NCI-H526 treated with DMSO at 0.1 percent for 48 hours (cell line): ENCODE results near the gene CRB3.
A peak's percentile ranks its signal among the peaks of the same experiment; 100 is the strongest.

Experiments
- DNase-seq: peaks from one replicate; lab custom pipeline; 2025; lab: John Stamatoyannopoulos, UW

The CRB3 gene

DNA sequence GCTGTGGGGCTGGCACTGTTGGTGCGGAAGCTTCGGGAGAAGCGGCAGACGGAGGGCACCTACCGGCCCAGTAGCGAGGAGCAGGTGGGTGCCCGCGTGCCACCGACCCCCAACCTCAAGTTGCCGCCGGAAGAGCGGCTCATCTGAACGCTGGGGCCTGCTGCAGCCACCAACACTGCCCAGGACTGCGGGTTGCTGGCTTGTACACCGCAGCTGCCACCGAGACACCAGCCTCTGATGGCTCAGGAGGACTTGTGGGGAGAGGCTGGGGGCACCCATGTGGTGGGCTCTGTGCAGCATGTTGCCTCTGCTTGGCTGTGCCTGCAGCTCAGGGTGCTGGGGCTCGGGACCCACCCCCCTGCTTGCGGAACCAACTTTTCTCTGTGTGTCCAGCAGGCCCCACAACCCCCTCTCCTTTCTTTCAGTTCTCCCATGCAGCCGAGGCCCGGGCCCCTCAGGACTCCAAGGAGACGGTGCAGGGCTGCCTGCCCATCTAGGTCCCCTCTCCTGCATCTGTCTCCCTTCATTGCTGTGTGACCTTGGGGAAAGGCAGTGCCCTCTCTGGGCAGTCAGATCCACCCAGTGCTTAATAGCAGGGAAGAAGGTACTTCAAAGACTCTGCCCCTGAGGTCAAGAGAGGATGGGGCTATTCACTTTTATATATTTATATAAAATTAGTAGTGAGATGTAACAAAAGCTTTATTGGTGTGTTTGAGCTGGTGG lies 2.6 kb downstream of the CRB3 start:
- no peak for DNase-seq

DNA sequence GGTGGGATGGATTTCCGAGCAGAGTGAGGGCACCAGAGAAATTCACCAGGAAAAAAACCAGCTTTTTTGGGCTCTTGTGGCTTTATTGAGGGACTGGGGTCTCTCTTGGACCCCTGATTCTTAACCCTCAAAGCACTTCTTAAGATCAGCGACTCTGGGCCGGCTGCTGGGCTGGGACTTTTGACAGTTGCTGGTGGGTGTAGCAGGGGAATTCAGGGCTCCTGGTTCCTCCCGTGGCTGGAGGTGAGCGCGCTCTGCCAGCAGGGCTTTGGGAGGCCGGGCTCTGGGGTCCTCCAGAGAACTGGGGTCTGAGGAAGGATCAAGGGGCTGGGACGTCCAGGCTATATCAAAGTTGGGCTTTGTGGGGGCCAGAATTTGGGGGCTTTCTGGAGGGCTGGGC lies 3.3 kb downstream of the CRB3 start:
- DNase-seq, result no peak

- no peak for DNase-seq
Measured at GRCh38 chr19:6470173-6470572, 6.1 kb downstream of the CRB3 start.

GRCh38 chr19:6471076-6471475 lies 7.0 kb downstream of the CRB3 start:
- no peak for DNase-seq

- DNase-seq, result no peak
Measured at GRCh38 chr19:6472713-6473112, 8.6 kb downstream of the CRB3 start.

DNA sequence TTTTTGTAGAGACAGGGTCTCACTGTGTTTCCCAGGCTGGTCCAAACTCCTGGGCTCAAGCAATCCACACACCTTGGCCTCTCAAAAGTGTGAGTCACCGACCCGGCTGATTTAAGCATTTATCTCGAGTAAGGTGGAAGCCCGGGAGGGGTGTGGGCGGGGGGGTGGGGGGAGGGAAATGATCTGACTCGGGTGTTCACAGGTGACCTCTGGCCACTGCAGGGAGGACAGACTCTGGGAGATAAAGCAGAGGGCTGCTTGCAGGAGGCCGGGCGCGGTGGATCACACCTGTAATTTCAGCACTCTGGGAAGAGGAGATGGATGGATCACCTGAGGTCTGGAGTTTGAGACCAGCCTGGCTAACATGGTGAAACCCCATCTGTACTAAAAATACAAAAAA lies 9.6 kb downstream of the CRB3 start:
- no peak for DNase-seq

DNA sequence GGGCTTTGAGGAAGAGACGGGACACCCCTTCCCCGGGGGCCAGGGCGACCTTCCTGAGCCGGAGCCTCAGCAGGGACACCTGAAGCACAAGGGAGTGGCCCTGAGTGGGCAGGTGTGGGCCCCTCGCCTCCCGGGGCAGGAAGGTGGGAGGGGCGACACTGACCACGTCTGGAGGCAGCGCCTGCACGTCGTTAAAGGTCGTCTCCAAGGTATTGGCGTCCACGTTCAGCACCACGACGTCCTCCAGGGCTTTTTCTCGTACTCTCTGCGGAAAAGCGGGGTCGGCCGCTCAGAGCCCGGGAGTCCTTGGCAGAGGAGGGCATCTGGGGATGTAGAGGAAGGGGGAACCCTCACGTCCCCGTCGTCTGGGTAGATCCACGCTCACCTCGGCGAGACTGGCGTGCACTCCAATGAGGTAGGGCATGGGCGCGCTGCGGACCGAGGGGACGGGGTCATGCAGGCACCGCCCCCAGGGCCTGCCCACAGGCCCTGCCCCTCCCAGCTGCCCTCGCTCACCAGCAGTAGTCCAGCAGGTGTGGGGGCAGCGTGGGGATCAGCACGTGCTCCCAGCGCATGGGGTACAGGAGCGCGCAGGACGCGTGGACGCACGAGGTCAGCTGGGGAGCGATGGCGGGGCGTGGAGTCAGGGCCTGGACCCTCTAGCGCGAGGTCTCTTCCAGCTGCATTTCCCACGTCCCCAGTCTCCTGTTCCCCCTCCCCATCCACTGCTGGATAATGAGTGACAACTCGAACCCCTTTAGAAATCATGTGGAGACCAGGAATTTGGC lies 11.4 kb downstream of the CRB3 start:
- no peak for DNase-seq

DNA sequence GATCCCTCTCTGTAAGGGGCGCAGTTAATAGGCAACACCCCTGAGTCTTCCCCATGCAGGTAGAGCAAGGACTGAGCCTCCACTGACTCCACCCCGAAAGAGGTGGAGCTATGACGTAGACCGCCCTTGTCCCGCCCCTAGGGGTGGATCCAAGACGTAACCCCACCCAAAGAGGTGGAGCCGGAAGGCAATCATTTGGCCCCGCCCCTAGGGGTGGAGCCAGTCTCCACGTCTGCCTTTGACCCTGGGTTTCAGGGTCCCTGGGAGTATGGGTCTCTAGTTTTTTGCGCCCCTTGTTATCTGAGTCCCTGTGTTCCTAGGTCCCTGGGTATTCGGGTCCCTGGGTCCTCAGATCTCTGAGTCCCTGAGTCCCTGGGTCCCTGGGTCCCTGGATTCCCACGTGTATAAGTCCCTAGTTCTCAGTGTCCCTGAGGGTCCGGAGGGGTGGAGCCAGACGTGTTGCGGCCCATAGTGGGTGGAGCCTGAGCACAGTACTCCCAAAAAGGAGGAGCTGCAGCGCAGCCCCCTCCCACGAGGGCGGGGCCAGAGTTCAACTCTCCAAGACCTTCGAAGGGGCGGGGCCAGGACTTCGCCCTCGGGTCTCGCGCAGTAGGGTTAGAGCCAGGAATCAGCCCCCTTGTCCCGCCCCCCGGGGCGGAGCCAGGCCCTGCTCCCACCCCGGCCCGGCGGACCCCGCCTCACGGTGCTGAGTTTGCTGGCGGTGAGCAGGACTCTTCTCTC lies 12.3 kb downstream of the CRB3 start:
- DNase-seq, result peak; percentile 50

GRCh38 chr19:6476896-6477431 lies 12.9 kb downstream of the CRB3 start:
- DNase-seq, result no peak

DNA sequence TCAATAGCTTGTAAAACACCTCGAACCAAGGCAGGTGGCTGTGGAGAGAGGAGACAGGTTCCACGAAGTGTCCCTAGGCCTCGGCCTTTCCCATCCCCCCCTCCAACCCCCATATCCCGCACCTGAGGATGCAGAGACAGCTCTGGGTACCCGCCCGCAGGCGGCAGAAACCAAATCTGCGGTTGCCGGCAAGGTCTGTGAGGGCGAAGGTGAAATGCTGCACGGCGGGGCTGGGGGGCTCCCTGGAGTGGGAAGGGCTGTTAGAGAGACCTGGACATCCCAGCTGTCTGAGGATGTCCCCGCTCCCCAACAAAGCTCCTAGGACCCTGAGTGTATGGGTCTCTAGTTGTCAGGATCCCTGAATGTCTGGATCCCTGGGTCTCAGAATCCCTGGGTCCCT lies 14.7 kb downstream of the CRB3 start:
- DNase-seq, result no peak

DNA sequence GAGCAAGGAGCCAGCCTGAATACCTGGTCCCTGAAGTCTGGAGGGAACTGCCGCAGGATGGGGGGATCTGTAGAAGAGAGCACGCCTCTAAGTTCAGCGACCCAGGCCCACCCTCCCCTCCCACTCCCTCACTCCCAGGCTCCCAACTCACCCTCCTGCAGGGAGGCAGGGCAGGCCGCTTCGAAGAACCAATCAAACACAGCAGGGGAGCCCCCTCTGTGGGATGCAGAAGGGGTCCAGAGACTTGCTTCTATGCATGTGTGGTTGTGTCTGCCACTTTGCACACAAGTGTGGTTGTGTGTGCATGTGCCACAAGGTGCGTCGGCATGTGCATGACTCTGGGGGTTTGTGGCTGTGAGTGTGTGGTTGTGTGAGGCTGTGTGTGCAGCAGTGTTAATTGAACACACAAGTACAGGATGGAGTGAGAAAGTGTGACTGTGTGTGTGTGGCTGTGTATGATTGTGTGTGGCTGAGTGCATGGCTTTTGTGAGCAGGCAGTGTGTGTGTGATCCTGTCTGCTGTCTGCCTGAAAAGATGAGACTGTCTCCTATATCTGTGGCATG lies 15.8 kb downstream of the CRB3 start:
- no peak for DNase-seq

DNA sequence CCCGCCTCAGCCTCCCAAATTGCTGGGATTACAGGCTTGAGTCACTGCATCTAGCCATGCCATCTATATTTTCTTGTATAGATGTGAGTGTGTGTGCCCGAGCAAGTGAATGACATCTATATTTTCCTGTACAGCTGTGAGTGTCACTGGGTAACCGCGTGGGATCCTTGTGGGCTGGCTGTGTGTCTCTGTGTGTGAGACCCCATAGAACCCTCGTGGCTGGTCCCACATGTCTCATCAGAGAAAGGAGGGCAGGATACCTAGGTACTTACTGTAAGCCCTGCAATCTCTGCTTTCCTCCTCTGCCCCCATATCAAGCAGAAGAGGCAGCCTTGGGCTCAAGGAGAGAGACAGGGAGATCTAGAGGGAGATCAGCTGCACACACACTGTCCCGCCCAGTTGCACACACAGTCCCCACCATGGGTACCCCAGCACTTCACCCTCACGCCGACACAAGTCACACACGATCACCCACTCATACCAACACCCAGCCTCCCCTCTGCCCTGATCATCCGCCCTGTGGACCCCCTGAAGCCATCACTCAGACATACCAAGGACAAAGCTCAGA lies 16.9 kb downstream of the CRB3 start:
- DNase-seq, result no peak

DNA sequence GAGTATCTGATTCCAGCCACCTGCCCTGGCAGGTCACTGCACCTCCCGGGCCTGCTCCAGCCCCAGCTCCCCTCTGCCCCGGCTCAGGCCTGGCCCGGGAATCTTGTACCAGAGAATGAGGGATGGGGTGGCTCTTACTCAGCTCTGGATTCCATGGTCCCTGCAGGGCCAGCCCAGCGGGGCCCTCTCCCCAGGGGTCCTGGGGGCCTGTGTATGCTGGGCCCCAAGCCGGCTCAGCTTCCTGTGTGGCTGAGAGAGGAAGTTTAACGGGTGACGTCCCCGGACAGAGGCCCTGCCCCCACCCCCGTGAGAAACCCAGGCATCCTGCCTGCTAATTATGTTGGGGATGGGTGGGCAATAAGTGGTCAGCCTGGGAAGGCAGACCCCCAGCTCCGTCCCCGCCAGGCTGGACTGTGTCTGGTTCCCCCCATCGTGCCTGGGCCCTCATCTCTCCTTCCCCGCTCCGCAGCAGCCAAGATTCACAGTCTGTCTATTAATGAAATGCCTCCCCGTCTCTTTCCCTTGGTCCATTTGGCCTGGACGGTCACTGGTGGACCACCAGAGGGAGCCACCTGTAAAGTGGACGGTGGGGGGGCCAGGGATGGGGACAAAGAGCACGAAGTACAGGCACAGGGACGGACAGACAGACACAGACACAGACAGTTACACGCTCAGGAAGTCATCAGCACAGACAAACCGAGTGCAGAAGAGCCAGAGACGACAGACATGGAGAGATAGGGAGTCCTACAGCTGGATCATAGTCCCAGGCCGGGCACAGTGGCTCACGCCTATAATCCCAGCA lies 17.7 kb downstream of the CRB3 start, which contains the start of gene DENND1C:
TSS of gene DENND1C (minus strand) at position 247 of the 802 bp plus-strand sequence. CDS start at position 155, 92 bp downstream.
- DNase-seq, result no peak

DNA sequence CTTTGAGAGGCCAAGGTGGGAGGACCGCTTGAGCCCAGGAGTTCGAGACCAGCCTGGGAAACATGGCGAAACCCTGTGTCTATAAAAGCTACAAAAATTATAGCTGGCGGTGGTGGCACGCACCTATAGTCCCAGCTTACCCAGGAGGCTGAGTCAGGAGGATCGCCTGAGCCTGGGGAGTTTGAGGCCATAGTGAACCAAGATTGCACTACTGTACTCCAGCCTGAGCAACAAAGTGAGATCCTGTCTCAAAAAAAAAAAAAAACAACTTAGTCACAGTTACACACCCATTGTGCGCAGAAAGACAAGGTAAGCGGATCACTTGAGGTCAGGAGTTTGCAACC lies 18.2 kb downstream of the CRB3 start:
- no peak for DNase-seq

DNA sequence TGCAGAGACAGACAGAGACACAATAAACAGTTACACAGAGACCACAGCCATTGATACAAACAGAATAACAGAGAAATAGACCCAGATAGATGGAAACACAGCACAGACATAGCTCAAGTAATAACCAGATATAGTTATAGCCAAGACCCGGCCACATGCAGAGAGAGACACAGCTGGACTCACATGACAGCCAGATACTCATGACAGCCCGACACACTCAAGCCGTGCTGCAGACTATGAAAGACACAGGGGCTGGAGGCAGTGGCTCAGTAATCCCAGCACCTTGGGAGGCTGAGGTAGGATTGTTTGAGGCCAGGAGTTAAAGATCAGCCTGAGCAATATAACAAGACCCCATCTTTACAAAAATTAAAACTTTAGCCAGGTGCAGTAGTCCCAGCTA lies 19.2 kb downstream of the CRB3 start:
- DNase-seq, result no peak

DNA sequence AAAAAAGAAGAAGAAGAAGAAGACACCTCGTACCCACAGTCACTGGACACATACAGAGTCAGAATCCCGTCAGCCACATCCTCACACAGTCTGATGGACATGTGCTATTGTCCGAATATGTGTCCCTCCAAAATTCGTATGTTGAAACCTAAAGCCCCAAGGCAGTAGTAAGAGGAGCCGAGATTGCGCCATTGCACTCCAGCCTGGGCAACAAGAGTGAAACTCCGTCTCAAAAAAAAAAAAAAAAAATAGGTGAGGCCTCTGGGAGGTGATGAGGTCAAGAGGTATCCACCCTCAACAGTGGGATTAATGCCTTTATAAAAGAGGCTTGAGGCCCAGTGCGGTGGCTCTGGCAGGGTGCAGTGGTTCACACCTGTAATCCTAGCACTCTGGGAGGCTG lies 20.2 kb downstream of the CRB3 start:
- DNase-seq, result no peak

DNA sequence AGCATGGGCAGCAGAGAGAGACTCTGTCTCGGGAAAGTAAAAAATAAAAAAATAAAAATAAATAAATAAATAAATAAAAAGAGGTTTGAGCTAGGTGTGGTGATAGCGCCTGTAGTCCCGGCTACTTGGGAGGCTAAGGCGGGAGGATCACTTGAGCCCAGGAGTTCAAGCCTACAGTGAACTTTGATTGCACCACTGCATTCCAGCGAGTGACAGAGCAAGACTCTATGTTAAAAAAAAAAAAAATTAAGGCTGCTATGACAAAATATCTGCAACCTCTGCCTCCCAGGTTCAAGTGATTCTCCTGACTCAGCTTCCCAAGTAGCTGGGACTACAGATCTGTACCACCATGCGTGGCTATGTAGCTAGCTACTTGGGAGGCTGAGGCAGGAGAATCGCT lies 20.8 kb downstream of the CRB3 start:
- no peak for DNase-seq

GRCh38 chr19:6489278-6490061 lies 25.4 kb downstream of the CRB3 start:
- DNase-seq, result no peak

- no peak for DNase-seq
Measured at GRCh38 chr19:6490134-6490533, 26.1 kb downstream of the CRB3 start.
